A673 (cell line): ENCODE results near the gene RAB3GAP2. TPM values are rescaled to one million over a fixed set of nuclear protein-coding genes. Genes with fewer than 3 reads are reported as not detected.
A peak's percentile ranks its signal among the peaks of the same experiment; 100 is the strongest.

Source experiments
- BruUV-seq: library from RNA; stranded (reverse); fragments of 400-500 nt; replicated peaks from 2 replicates; lab custom pipeline; 2021; lab: Mats Ljungman, UMichigan
- CTCF ChIA-PET: fragments of 300-600 bp; sonication (Branson Sonifier 250); formaldehyde crosslinking; loops from one replicate; lab custom pipeline; 2022; ENCODE audit warnings: antibody characterized with exemption; lab: Charles Lee
- POLR2A ChIA-PET: fragments of 300-600 bp; sonication (Branson Sonifier 250); formaldehyde crosslinking; loops from one replicate; lab custom pipeline; 2022; ENCODE audit warnings: antibody characterized with exemption; ENCODE audit not compliant: low non-redundant PET; lab: Charles Lee
- DNase-seq: peaks from one replicate; pipeline ENCODE4 v3.0.0-alpha.2; 2015; ENCODE audit warnings: low spot score
- H3K27ac ChIP-seq: fragments of 200-600 bp; sonication (generic); 2 replicates; pipeline ENCODE4 v1.5.1; 2016; ENCODE audit warnings: mixed run types, low read depth, mild to moderate bottlenecking, mixed read lengths, antibody characterized with exemption, low read length; ENCODE audit not compliant: poor library complexity, severe bottlenecking
- H3K27me3 ChIP-seq: fragments of 200-600 bp; sonication (generic); replicated peaks from 2 replicates; pipeline ENCODE4 v1.6.1; 2017; ENCODE audit warnings: mixed run types, low read depth, mild to moderate bottlenecking, mixed read lengths, antibody characterized with exemption, low read length; ENCODE audit not compliant: insufficient read depth, poor library complexity
- H3K36me3 ChIP-seq: fragments of 200-600 bp; sonication (generic); 2 replicates; pipeline ENCODE4 v1.6.1; 2016; ENCODE audit warnings: mixed run types, mild to moderate bottlenecking, mixed read lengths, antibody characterized with exemption, low read length; ENCODE audit not compliant: insufficient read depth, poor library complexity, severe bottlenecking
- H3K4me1 ChIP-seq: fragments of 200-600 bp; sonication (generic); 2 replicates; pipeline ENCODE4 v1.6.1; 2017; ENCODE audit warnings: mixed run types, mild to moderate bottlenecking, mixed read lengths, antibody characterized with exemption, low read length; ENCODE audit not compliant: insufficient read depth, poor library complexity, severe bottlenecking
- H3K4me3 ChIP-seq: fragments of 200-600 bp; sonication (generic); 2 replicates; pipeline ENCODE4 v1.5.1; 2016; ENCODE audit warnings: low read depth, mixed run types, mild to moderate bottlenecking, mixed read lengths, low read length; ENCODE audit not compliant: poor library complexity, severe bottlenecking
- H3K9me3 ChIP-seq: fragments of 200-600 bp; sonication (generic); 2 replicates; pipeline ENCODE4 v1.6.1; 2016; ENCODE audit warnings: mixed run types, low read depth, mild to moderate bottlenecking, mixed read lengths, antibody characterized with exemption, low read length; ENCODE audit not compliant: poor library complexity, severe bottlenecking
- CTCF ChIP-seq: fragments of 300-800, 200-600 bp; sonication (generic); conservative IDR thresholded peaks from 2 replicates; pipeline ENCODE4 v1.5.1; 2017; ENCODE audit warnings: low read depth, mild to moderate bottlenecking, antibody characterized with exemption, low read length, moderate library complexity, mixed read lengths
- EZH2 ChIP-seq: fragments of 200-600 bp; sonication (generic); IDR thresholded peaks from 2 replicates; pipeline ENCODE4 v1.6.1; 2017; ENCODE audit warnings: borderline replicate concordance, low read depth, mild to moderate bottlenecking, mixed read lengths, antibody characterized with exemption, low read length; ENCODE audit not compliant: poor library complexity, severe bottlenecking
- intact Hi-C: fragments of 100-400 bp; cut with micrococcal nuclease; formaldehyde crosslinking; loops from one replicate; pipeline ENCODE4 v1.10.0; 2022; ENCODE audit not compliant: unreplicated experiment
- total RNA-seq: library from RNA; stranded (reverse); gene quantifications from 2 replicates; pipeline ENCODE4 v1.2.3, GENCODE V29; 2021

The RAB3GAP2 gene
- total RNA-seq, 1 experiment from 2014 or later = 43.8 TPM

DNA sequence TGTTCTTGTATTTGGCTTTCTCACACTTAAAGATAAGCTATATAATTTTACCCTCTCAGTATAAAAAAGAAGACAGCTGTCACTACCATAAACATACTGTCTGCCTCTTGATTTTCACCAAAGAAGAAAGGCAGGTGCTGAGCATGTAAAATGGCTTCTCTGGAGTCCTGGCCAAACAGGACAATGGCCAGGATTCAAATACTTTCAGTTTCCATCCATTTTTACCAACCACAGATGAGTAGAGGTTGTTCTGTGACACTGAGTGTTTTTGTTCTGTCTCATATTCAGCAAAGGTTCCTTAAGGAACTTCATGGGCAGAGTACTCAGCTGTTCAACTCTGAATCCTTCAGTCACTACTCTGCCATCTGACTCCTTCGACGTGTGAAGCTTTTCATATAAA lies 29.4 kb upstream of the RAB3GAP2 start:
- BruUV-seq = no TSS peak
- ChIA-PET CTCF (no interaction called here), POLR2A (no interaction called here)
- intact Hi-C loops = no loop called here
- Histone ChIP-seq H3K27me3 (no peaks in the 10 kb centered on the region), H3K27ac (no peak overlapping the region), H3K4me1 (peaks cover 10% of the 10 kb centered on the region), H3K4me3 (no peak overlapping the region), H3K36me3 (no peaks in the 10 kb centered on the region), H3K9me3 (no peaks in the 10 kb centered on the region)
- no peak for DNase-seq
- TF ChIP-seq EZH2 (no peak), CTCF (no peak)

DNA sequence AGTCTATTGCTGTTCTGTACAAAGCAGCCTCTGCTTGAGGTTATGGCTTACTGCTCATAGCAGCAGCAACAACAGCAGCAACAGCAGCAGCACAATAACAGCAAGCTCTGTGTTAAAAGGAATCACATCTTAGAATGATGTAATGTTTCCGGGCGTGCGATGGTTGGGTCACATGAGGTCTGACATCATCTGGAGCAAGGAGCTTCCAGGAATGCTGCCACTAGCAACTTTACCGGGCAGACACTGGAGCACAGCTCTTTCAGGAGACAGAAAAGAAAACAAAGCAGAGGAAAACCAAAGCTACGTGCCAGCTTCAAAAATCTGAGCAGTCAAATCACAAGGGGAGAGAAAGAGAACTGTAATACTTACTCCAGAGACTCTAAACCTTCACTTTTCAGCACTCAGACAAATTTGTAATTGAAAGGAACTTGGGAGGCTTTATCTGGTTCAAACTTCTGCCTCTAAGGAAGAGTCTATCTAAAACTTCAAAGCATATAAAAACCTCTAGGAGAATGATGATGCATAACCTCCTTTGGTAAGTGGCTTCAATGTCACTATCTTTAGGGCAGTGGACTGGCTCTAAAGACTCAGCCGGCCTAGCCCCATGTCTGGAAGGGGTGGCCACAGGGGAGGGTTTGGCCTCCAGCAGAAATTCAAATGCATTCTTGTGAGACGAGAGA lies 28.3 kb upstream of the RAB3GAP2 start:
- CTCF ChIA-PET = no interaction called here
- TSS peak; percentile 97 for BruUV-seq
- POLR2A ChIA-PET = interaction anchor here (0.6 kb wide), 1 partner anchor 368 kb away, joined by 3 read pairs; no protein-coding TSS in a partner anchor
- DNase-seq = peak; percentile 84
- Histone ChIP-seq H3K36me3 (no peaks in the 10 kb centered on the region), H3K9me3 (no peaks in the 10 kb centered on the region), H3K27me3 (no peaks in the 10 kb centered on the region), H3K4me1 (peaks cover 10% of the 10 kb centered on the region), H3K4me3 (no peak overlapping the region), H3K27ac (peak overlapping the region; percentile 21)
- intact Hi-C loops = no loop called here
- no peak for TF ChIP-seq CTCF
- TF ChIP-seq EZH2 = no peak

- intact Hi-C loops = loop anchor here (5.0 kb wide), 1 partner anchor 228 kb away; the partner anchor contains the start of gene MARK1
- ChIA-PET CTCF (no interaction called here), POLR2A (interaction anchor here (0.6 kb wide), 1 partner anchor 36 kb away, joined by 3 read pairs; no protein-coding TSS in a partner anchor)
- Histone ChIP-seq H3K4me1 (peaks cover 10% of the 10 kb centered on the region), H3K4me3 (no peak overlapping the region), H3K27me3 (no peaks in the 10 kb centered on the region), H3K27ac (no peak overlapping the region), H3K36me3 (no peaks in the 10 kb centered on the region), H3K9me3 (no peaks in the 10 kb centered on the region)
- TF ChIP-seq CTCF (no peak), EZH2 (no peak)
- no peak for DNase-seq
- BruUV-seq = no TSS peak
These were observed 27.1 kb upstream of the RAB3GAP2 start for GRCh38 chr1:220299337-220299736.
